ENCODE results near the gene MTUS2. TPM values are rescaled to one million over a fixed set of nuclear protein-coding genes. Genes with fewer than 3 reads are reported as not detected.

MTUS2 gene
- total and polyA plus RNA-seq, 2 experiments from 2014 or later, result 0.27 to 0.38 TPM

GRCh38 chr13:29279356-29280254, 459.5 kb downstream of the MTUS2 start:
- Histone ChIP-seq H3K9me2 (ENCODE audit: insufficient read depth) (0 out of 2 replicates have a peak, but pooled peaks cover 3% of the 10 kb centered on the region), H3K36me3 (ENCODE audit: insufficient read depth) (no peaks in the 10 kb centered on the region), H3K27me3 (ENCODE audit: insufficient read depth) (no peaks in the 10 kb centered on the region), H3K27ac (ENCODE audit: low read depth) (no peak overlapping the region), H3K4me2 (no peak overlapping the region), H3K4me3 (no peak overlapping the region), H4K20me1 (replicated peaks; ENCODE audit: insufficient read depth) (no peaks in the 10 kb centered on the region), H3K79me2 (replicated peaks; ENCODE audit: insufficient read depth) (no peaks in the 10 kb centered on the region), H3F3A (replicated peaks; ENCODE audit: low read depth) (no peaks in the 10 kb centered on the region), H2AFZ (no peak overlapping the region), H3K4me1 (ENCODE audit: insufficient read depth) (no peaks in the 10 kb centered on the region)
- H3K36me3 Mint-ChIP-seq (ENCODE audit: low read depth), result no peaks in the 10 kb centered on the region
- H3K27ac Mint-ChIP-seq, result no peak overlapping the region
- H3K27me3 Mint-ChIP-seq (ENCODE audit: insufficient read depth, low read depth, poor library complexity), result no peaks in the 10 kb centered on the region
- no peak for TF ChIP-seq ZNF114 (CRISPR knock-in tag; IDR thresholded peaks at IDR 0.05)
- no peak for TF ChIP-seq ZNF462 (CRISPR knock-in tag; IDR thresholded peaks at IDR 0.05)
- no peak for TF ChIP-seq NANOG (IDR thresholded peaks at IDR 0.05; ENCODE audit: borderline replicate concordance)
- no peak for TF ChIP-seq REST (IDR thresholded peaks at IDR 0.05; ENCODE audit: unreplicated experiment)
- no peak for TF ChIP-seq ETS1 (IDR thresholded peaks at IDR 0.05)
- TF ChIP-seq JUNB (IDR thresholded peaks at IDR 0.05; ENCODE audit: unreplicated experiment), result no peak
- TF ChIP-seq EZH2 (IDR thresholded peaks at IDR 0.05; ENCODE audit: low read depth, unreplicated experiment), result no peak
- no peak for TF ChIP-seq POLR2AphosphoS5 (IDR thresholded peaks at IDR 0.05; ENCODE audit: low read depth)
- no peak for TF ChIP-seq CREB1 (CRISPR knock-in tag; IDR thresholded peaks at IDR 0.05; ENCODE audit: low read depth)
- TF ChIP-seq EZH2phosphoT487 (IDR thresholded peaks at IDR 0.05; ENCODE audit: unreplicated experiment), result no peak
- no peak for TF ChIP-seq STAT1 (IDR thresholded peaks at IDR 0.05; ENCODE audit: unreplicated experiment)
- TF ChIP-seq ZNF331 (CRISPR knock-in tag; IDR thresholded peaks at IDR 0.05; ENCODE audit: low read depth), result no peak
- no peak for TF ChIP-seq CTCF (conservative IDR thresholded peaks at IDR 0.05; ENCODE audit: low read depth in 2 of 2)
- DNase-seq (ENCODE audit: low spot score), result no peak
- no peak overlapping the region for H3K4me3 Mint-ChIP-seq
- no peaks in the 10 kb centered on the region for H3K4me1 Mint-ChIP-seq
- ATAC-seq, result no peak
- no peaks in the 10 kb centered on the region; the same call in 2 of the 3 replicates for H3K9me3 Mint-ChIP-seq
